Stimulated activated CD4-positive, alpha-beta T cell treated with anti-CD3 and anti-CD28 coated beads, Interleukin-1b, Interleukin-23, amount 100 ng/mL, for 4 hours (primary cell): ENCODE data around the gene MYADML2.
"Not testable (repeated sequence)": the region's sequence is repeated elsewhere in the genome, so short reads cannot be mapped to it uniquely, and the experiment has no call there.

Experiments
- DNase-seq, 2 donors: peaks; one replicate each; pipeline ENCODE4 v3.0.0-alpha.2; 2020; ENCODE audit warnings: low read depth in 2 of 2

The MYADML2 gene

GRCh38 chr17:81959362-81960129 lies 12.5 kb upstream of the MYADML2 start:
- peak; percentile 82 to 85 for DNase-seq

- no peak for DNase-seq
Observed at GRCh38 chr17:81958633-81959342, 11.8 kb upstream of the MYADML2 start.

GRCh38 chr17:81957691-81958432 lies 10.8 kb upstream of the MYADML2 start:
- DNase-seq, result no peak

DNA sequence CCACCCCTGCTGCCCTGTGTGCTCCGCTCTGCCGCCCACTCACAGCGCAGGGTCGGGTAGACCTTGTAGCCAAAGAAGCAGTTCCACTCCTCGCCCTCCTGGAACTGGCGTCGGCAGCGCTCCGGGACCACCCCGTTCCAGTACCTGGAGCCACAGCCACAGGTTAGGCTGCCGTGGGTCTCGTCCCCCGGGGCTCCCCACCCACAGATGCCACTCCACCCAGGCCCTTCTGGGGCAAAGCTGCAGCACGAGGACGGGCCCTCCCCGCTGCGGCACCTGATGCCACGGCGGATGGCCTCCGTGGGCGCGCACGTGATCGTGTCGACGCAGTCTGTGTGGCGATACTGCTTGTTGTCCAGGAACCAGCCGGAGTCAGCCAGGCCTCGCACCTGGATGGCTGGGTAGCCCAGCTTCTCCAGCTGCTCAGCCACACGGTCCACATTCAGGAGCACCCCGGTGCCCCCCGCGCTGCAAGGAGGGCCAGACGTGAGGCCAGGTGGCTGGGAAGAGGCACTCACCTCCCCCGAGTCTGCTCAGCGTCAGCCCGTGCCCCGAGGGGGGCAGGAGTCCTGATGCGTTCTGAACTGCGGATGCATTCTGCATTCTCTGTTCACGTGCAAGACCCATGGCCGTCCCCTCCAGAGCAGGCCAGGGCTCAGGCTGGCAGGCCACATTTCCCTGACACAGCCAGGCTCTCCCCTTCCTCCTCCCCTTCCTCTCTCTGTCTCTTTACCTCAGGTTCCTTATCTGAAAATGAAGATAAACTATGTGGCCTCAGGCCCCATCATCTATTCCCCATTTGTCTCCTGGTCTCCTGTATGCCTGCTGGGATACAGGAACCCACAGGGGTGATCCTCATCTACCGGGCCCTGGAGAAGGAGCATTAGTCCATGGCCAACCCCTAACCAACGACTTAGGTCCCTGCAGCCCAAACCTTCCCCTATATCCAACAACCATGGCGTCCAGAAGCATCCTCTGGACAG lies 9.9 kb upstream of the MYADML2 start:
- no peak for DNase-seq

GRCh38 chr17:81955756-81956544 lies 8.9 kb upstream of the MYADML2 start:
- DNase-seq, result no peak

DNA sequence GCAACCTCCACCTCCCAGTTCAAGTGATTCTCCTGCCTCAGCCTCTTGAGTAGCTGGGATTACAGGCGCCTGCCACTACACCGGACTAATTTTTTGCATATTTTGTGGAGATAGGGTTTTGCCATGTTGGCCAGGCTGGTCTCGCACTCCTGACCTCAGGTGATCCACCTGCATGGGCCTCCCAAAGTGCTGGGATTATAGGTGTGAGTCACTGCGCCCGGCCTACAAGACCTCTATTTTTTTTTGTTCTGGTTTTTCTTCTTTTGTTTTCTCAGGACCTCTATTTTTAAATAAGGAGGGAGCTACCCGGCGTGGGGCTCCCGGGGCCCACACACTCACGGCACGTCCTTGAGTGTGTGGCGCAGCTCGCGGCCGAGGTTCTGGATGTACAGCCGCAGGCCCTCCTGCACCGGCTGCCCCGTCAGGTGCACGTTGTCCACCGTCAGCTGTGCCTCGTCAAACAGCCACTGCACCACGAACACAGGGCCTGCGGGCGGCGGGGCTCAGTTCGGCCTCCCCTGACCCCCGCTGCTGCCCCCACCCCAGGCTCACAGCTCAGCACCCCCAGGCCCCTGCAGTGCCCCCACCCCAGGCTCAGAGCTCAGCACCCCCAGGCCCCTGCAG lies 8.1 kb upstream of the MYADML2 start:
- DNase-seq, result no peak

DNA sequence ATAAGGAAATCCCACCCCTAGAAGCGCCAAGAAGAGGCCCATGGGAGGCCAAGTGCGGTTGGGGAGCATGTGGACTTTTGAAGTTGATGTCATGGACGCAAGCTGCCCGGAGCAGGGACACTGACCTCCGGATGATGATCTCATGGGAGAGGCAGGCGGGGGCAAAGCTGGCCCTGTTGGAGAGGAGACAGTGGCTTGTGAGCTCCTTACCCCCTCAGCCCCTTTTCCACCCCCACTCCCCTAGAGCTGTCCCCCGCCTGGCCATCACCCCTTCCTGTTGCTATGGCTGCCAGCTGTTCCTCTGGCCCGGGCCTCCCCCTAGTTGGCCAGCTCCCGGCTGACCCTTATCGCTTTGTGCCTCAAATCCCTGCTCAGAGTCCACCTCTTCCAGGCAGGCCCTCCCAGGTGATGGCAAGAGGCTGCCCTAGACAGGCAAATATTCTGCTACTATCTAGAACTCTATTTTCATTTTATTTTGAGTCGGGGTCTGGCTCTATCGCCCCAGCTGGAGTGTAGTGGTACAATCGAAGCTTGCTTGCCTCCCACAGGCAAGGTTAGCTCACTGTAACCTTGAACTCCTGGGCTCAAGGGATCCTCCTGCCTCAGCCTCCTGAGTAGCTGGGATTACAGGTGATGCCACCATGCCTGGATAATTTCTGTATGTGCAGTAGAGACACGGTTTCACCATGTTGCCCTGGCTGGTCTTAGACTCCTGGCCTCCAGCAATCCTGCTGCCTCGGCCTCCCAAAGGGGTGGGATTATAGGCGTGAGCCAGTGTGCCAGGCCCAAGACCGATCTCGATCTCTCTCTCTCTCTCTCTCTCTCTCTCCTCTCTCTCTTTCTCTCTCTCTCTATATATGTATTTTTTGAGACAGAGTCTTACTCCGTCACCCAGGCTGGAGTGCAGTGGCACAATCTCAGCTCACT lies 7.4 kb upstream of the MYADML2 start:
- DNase-seq, result no peak

DNA sequence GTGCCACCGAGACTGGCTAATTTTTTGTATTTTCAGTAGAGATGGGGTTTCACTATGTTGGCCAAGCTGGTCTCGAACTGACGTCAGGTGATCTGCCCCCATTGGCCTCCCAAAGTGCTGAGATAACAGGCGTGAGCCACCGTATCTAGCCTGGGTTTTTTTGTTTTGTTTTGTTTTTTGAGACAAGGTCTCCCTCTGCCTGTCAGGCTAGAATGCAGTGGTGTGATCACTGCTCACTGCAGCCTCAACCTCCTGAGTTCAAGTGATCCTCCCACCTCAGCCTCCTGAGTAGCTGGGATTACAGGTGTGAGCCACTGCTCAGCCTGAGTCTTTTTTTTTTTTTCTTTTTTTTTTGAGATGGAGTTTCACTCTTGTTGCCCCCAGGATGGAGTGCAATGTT lies 6.4 kb upstream of the MYADML2 start:
- DNase-seq, result not testable (repeated sequence)

DNA sequence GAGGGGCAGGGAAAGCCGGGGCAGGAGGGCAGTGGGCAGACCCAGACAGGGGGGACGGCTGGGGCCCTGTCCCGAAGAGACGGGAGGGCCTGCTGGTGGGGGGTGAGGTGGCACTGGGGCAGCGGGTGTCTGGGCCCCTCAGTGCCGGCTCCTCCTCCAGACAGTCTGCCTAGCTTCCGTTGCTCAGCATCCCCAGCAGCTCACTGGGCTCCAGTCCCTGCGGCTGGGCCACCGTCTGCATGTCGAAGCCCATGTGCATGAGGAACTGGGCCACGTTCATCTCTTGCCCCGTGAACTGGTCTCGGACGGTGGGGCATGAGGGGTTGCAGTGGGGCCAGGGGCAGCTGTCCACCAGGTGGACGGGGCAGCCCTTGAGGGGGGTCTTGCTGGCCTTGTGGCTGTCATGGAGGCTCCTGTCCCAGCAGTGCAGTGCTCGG lies 5.8 kb upstream of the MYADML2 start:
- no peak for DNase-seq

DNA sequence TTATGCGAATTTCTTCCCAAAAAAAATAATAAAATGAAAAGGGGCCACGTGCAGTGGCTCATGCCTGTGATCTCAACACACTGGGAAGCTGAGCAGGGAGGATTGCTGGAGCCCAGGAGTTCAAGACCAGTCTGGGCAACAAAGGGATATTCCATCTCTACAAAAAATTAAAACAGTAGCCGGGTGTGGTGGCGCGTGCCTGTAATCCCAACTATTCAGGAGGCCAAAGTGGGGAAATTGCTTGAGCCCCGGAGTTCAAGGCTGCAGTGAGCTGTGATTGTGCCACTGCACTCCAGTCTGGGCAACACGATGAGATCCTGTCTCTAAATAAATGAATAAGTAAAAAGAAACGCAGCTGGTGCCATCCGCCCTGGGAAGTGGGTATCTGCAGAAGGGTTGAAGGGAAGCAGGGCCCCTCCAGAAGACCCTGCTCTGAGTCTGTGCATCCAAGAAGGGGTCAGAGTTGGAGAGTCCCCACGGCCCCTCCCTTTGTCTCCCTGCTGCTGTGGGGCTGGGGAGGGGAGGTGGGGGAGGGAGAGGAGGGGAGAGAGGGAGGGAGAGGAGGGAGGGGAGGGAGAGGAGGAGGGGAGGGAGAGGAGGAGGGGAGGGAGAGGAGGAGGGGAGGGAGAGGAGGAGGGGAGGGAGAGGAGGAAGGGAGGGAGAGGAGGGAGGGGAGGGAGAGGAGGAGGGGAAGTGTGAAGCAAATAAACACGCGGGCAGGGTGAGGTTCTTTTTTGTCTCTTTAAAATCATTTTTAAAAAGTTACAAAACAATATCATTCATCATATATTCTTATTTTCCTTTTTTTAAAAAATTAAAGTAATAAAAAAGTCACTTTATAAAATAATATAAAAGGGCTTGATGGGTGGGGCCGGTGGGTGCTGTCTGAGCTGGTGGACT lies 5.0 kb upstream of the MYADML2 start:
- DNase-seq, result no peak

DNA sequence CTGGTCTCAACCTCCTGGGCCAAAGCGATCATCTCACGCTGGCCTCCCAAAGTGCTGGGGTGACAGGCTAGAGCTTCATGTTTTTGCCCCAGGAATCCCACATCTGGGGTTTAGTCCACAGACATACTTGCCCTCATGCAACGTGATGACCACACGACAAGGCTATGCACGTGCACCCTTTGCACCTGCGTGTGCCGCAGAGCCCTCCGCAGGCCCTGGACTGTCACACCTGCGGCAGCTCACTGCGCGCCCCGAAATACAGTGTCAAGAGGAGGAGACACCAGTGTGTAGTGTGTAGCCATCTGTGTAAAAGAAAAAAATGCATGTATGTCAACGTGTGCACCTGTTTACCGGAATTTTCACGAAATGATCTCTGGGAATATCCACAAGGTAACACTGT lies 3.5 kb upstream of the MYADML2 start:
- no peak for DNase-seq

DNA sequence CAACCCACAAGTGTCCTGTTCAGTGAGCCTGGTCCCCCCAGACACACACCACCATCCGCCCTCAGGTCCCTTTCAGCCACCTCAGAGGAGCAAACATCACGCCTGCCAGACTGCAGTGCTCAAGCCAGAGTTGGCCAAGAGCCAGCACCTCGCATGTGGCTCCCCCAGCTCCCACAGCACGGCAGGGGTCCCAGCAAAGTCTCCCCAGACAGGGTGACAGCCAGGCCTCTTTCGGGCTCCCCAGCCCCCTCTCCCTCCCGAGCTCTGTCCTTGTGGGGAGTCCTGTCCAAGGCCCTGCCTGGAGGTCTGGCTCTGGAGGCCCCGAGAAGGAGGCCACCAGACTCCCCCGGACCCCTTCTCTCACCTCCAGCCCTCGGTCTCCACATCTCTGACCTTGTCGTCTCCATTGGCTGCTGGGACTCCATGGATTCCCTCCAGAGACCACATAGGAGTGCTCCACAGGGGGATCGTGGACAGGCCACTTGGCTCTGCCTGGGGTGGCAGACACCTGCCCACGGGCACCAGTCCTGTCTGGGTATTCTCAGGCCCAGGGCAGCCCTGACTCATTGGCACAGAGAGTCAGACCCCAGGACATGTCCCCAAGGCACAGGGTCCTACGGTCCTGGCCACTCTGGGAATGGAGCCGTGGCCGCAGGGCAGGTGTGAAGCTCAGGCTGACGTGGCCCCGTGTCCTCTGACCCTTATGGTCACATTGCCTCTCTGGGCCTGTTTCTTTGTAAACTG lies 1.8 kb upstream of the MYADML2 start:
- no peak for DNase-seq

GRCh38 chr17:81944858-81945257 lies 2.2 kb downstream of the MYADML2 start:
- no peak for DNase-seq

DNA sequence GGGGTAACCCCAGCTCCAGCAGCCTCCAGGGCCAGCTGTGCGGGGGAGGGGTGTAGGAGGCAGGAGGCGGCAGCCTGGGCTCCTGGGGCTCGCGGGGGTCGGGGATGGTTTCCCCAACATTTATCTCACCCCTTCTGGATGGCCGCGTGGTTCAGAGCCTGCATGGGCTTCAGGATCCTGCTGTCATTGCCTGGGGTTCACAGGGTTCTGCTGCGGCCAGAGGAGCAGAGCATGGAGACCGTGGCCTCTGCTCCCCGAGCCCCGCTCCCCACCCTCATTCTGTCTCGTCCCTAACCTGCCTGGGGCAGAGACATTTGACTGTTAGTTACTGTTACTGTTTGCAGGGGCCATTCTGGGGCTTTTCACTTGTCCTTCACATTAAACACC lies 4.9 kb downstream of the MYADML2 start:
- no peak for DNase-seq

GRCh38 chr17:81941484-81942166 lies 5.4 kb downstream of the MYADML2 start:
- no peak for DNase-seq
